Lung microvascular endothelial cell (primary cell): ENCODE results near the gene PLXDC1. TPM values are rescaled to one million over a fixed set of nuclear protein-coding genes. Genes with fewer than 3 reads are reported as not detected.

Experiments used
- DNase-seq, 2 donors: peaks; one replicate each; pipeline versions ENCODE4 v3.0.0 to v3.0.0-alpha.2; 2010; ENCODE audit warnings: low read depth in 2 of 2
- total RNA-seq: library from RNA; depleted of rRNA; stranded (reverse); fragments of >200 nt; gene quantifications from 2 replicates; pipeline ENCODE4 v1.2.1, GENCODE V29; 2014

PLXDC1 gene
- total RNA-seq, 1 donor from 2014 or later = not detected

GRCh38 chr17:39015546-39015935 is 135.9 kb downstream of the PLXDC1 start:
- DNase-seq = no peak

GRCh38 chr17:39014795-39015545 is 136.5 kb downstream of the PLXDC1 start:
- no peak for DNase-seq

DNA sequence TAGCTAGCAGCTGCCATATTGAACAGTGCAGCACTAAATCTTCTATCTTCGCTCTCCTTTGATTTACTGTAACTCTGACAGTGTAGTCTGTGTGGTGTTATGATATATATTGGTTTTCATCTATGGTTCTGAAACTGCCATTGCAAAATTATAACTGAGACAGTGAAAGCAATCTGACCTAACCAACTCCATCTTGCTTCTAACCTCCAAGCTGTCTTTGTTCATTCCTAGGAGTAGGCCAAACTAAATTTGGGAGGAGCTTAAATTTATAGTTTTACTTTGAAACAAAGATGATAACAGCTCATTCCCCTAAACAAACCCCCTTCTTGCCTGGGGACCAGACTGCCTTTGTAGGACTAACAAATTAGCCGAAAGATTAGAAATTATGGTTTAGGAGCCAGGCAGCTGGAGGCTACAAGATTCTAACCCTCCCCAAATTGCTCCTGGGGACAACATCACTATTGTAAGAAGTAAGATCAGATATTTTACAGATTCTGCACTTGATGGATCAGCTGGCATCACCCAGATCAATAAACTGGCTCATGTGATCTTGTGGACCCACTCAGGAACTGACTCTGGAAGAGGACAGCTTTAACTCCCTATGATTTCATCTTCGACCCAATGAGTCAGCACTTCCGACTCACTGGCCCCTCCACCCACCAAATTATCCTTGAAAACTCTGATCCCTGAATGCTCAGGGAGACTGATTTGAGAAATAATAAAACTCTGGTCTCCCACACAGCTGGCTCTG is 137.2 kb downstream of the PLXDC1 start:
- DNase-seq = peak in 1 of 2 donors; percentile 65

Other genes with a start within 250 kb of the PLXDC1 start
- not detected in 2 replicates for gene FBXO47, start 184.2 kb downstream of the PLXDC1 start, total RNA-seq
- gene ARL5C, start 14.5 kb upstream of the PLXDC1 start, total RNA-seq = not detected in 2 replicates
- 0.65 and 0.99 TPM in 2 replicates for gene CACNB1, start 46.0 kb upstream of the PLXDC1 start, total RNA-seq
- gene RPL19, start 48.6 kb upstream of the PLXDC1 start, total RNA-seq = 1,196 TPM in 2 replicates
- not detected in 2 replicates for gene STAC2, start 74.3 kb upstream of the PLXDC1 start, total RNA-seq
- 7.0 and 10.1 TPM in 2 replicates for gene FBXL20, start 250.0 kb upstream of the PLXDC1 start, total RNA-seq